ACC112 (cell line): ENCODE data around the gene MRPS34.

Source experiments
- H2AFZ ChIP-seq: fragments of 200-600 bp; sonication (generic); one replicate; pipeline ENCODE4 v1.6.0; 2017; ENCODE audit warnings: antibody characterized with exemption, low read length; ENCODE audit not compliant: unreplicated experiment
- H3K27ac ChIP-seq: fragments of 200-600 bp; sonication (generic); 2 replicates; pipeline ENCODE4 v1.5.1; 2014; ENCODE audit warnings: low read depth, mild to moderate bottlenecking, antibody characterized with exemption, low read length, moderate library complexity
- H3K27me3 ChIP-seq: fragments of 200-600 bp; sonication (generic); 2 replicates; pipeline ENCODE4 v1.6.1; 2014; ENCODE audit warnings: mild to moderate bottlenecking, antibody characterized with exemption, low read length, moderate library complexity, mixed read lengths; ENCODE audit not compliant: insufficient read depth
- H3K36me3 ChIP-seq: fragments of 200-600 bp; sonication (generic); 2 replicates; pipeline ENCODE4 v1.6.1; 2016; ENCODE audit warnings: mild to moderate bottlenecking, antibody characterized with exemption, low read length, moderate library complexity, mixed read lengths; ENCODE audit not compliant: insufficient read depth
- H3K4me1 ChIP-seq: fragments of 200-600 bp; sonication (generic); one replicate; pipeline ENCODE4 v1.6.1; 2016; ENCODE audit warnings: low read length, mixed read lengths; ENCODE audit not compliant: insufficient read depth, unreplicated experiment, control insufficient read depth
- H3K4me3 ChIP-seq: fragments of 200-600 bp; sonication (generic); 2 replicates; pipeline ENCODE4 v1.5.1; 2014; ENCODE audit warnings: mild to moderate bottlenecking, low read depth, low read length
- H3K79me2 ChIP-seq: fragments of 200-600 bp; sonication (generic); one replicate; pipeline ENCODE4 v1.6.0; 2016; ENCODE audit warnings: low read length; ENCODE audit not compliant: control insufficient read depth, unreplicated experiment, insufficient read depth

Gene MRPS34

DNA sequence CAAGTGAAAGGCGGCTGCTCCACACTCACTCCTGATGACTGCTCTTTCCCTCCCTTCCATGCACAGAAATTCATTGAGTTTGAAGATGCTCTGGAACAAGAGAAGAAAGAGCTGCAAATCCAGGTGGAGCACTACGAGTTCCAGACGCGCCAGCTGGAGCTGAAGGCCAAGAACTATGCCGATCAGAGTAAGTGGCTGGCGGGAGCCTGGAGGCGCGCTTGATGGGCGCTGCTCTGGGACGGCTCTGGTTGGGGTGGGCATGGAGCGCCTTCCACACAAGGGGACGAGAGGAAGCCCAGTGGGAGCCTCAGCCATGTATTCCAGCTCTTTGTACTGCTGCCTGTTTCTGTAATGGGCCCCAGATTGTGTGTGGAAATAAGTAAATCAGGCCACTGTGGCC is 48.4 kb downstream of the MRPS34 start:
- Histone ChIP-seq H3K4me3 (no peak overlapping the region), H3K36me3 (peaks cover 7% of the 10 kb centered on the region; the same call in 1 of the 2 replicates), H3K4me1 (peaks cover 18% of the 10 kb centered on the region), H3K27me3 (no peaks in the 10 kb centered on the region), H3K79me2 (peaks cover 35% of the 10 kb centered on the region), H2AFZ (no peak overlapping the region), H3K27ac (no peak overlapping the region)

DNA sequence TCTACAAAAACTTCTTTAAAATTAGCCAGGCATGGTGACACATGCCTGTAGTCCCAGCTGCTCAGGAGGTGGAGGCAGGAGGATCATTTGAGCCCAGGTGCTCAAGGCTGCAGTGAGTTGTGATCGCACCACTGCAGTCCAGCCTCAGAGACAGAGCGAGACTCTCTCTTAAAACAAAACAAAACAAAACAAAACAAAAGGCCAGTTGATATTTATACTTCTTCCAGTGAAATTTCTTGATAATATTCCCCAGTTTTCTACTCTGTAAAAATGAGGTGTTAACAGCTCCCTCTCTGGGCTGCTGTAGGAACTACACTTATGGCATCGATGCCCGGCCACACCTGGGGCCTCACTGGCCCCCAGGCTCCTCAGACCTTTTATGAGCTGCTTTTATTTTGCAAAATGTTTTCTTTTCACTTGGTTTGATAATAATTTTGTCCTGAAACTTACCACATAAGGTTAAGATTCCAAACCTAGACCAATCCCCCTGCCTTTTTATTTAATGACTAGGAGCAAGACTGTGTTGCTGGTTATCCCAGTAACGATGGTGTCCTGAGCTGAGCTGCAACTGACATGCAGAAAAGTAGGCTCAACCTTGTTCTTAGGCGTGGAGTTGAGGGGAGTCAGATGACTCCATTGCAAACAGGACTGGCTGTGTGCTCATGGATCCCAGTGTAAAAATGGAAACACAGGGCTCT is 49.3 kb downstream of the MRPS34 start:
- H3K27me3 ChIP-seq = no peaks in the 10 kb centered on the region
- peaks cover 18% of the 10 kb centered on the region for H3K4me1 ChIP-seq
- no peak overlapping the region for H3K27ac ChIP-seq
- 0 out of 2 replicates have a peak, but pooled peaks cover 4% of the 10 kb centered on the region for H3K36me3 ChIP-seq
- H2AFZ ChIP-seq = no peak overlapping the region
- peaks cover 43% of the 10 kb centered on the region for H3K79me2 ChIP-seq
- no peak overlapping the region for H3K4me3 ChIP-seq
